ENCODE data around the gene PIP5K1B. TPM values are rescaled to one million over a fixed set of nuclear protein-coding genes. Genes with fewer than 3 reads are reported as not detected.
A peak's percentile ranks its signal among the peaks of the same experiment; 100 is the strongest.

Gene PIP5K1B
- total and polyA plus RNA-seq, 2 of the 13 experiments (the other 11 are each of a cell fraction or from before 2014, with no cell fraction given), result 15.8 to 17.5 TPM

- TF ChIP-seq CENPBD1 (CRISPR knock-in tag; IDR thresholded peaks at IDR 0.05; ENCODE audit: borderline replicate concordance, low read depth) (no peak), HNF4G (IDR thresholded peaks at IDR 0.05; ENCODE audit: borderline replicate concordance, low read depth, low read length) (no peak), HNF4G (CRISPR knock-in tag; IDR thresholded peaks at IDR 0.05; ENCODE audit: borderline replicate concordance, low read depth) (no peak), FOXO4 (CRISPR knock-in tag; conservative IDR thresholded peaks at IDR 0.05) (no peak), KLF6 (CRISPR knock-in tag; IDR thresholded peaks at IDR 0.05) (peak; percentile 64; the same call in 1 of the 2 replicates), PHB2 (IDR thresholded peaks at IDR 0.05; ENCODE audit: partially characterized antibody) (no peak), KDM2A (CRISPR knock-in tag; IDR thresholded peaks at IDR 0.05; ENCODE audit: borderline replicate concordance, low read depth) (no peak), ATRX (CRISPR knock-in tag; IDR thresholded peaks at IDR 0.05; ENCODE audit: borderline replicate concordance) (no peak), ZNF773 (CRISPR knock-in tag; IDR thresholded peaks at IDR 0.05; ENCODE audit: borderline replicate concordance) (no peak), RFX5 (IDR thresholded peaks at IDR 0.05; ENCODE audit: low read depth, low read length) (no peak), ZFX (CRISPR knock-in tag; IDR thresholded peaks at IDR 0.05; ENCODE audit: low read depth) (no peak), RFXAP (CRISPR knock-in tag; IDR thresholded peaks at IDR 0.05; ENCODE audit: borderline replicate concordance) (no peak), SRSF1 (optimal IDR thresholded peaks at IDR 0.05; ENCODE audit: low read depth, low read length) (no peak), ZNF329 (CRISPR knock-in tag; IDR thresholded peaks at IDR 0.05; ENCODE audit: low read depth) (no peak), ZBTB39 (CRISPR knock-in tag; IDR thresholded peaks at IDR 0.05) (no peak), IKZF4 (CRISPR knock-in tag; IDR thresholded peaks at IDR 0.05; ENCODE audit: borderline replicate concordance, low read depth, not compliant biosample characterization) (no peak), ISL2 (CRISPR knock-in tag; IDR thresholded peaks at IDR 0.05) (peak; percentile 98), KLF12 (CRISPR knock-in tag; IDR thresholded peaks at IDR 0.05; ENCODE audit: borderline replicate concordance) (no peak), SETDB1 (CRISPR knock-in tag; IDR thresholded peaks at IDR 0.05; ENCODE audit: borderline replicate concordance) (no peak), ZNF549 (CRISPR knock-in tag; IDR thresholded peaks at IDR 0.05) (no peak), ZNF724P (CRISPR knock-in tag; IDR thresholded peaks at IDR 0.05; ENCODE audit: borderline replicate concordance) (no peak), SCMH1 (CRISPR knock-in tag; IDR thresholded peaks at IDR 0.05; ENCODE audit: borderline replicate concordance) (no peak), ZNF790 (CRISPR knock-in tag; IDR thresholded peaks at IDR 0.05; ENCODE audit: borderline replicate concordance) (no peak), ZNF317 (CRISPR knock-in tag; IDR thresholded peaks at IDR 0.05) (no peak), KDM5A (IDR thresholded peaks at IDR 0.05; ENCODE audit: borderline replicate concordance, low read length) (no peak), NCOR1 (IDR thresholded peaks at IDR 0.05; ENCODE audit: borderline replicate concordance, low read length) (peak; percentile 39; the same call in 1 of the 2 replicates), HOXA7 (CRISPR knock-in tag; IDR thresholded peaks at IDR 0.05) (no peak), NFYB (CRISPR knock-in tag; IDR thresholded peaks at IDR 0.05) (no peak)
These were observed 264.5 kb downstream of the PIP5K1B start (continued) for GRCh38 chr9:68969538-68969937.
